OCI-LY1 (cell line): ENCODE data around the gene SPHK2.

Source experiments
- H2AFZ ChIP-seq: fragments of 200-600 bp; sonication (generic), shearing (Covaris generic); 2 replicates; pipeline ENCODE4 v1.6.0; 2014; ENCODE audit warnings: antibody characterized with exemption, mild to moderate bottlenecking, low read length
- H3F3A ChIP-seq: fragments of 200-600 bp; sonication (generic), shearing (Covaris generic); 2 replicates; pipeline ENCODE4 v1.6.0; 2014; ENCODE audit warnings: mild to moderate bottlenecking, antibody characterized with exemption, low read length, moderate library complexity; ENCODE audit not compliant: insufficient read depth
- H3K27ac ChIP-seq: fragments of 200-600 bp; sonication (generic); 2 replicates; pipeline ENCODE4 v1.5.1; 2014; ENCODE audit warnings: low read length, mixed run types, mild to moderate bottlenecking, low read depth; ENCODE audit not compliant: poor library complexity, severe bottlenecking
- H3K27me3 ChIP-seq: fragments of 200-600 bp; sonication (generic); 2 replicates; pipeline ENCODE4 v1.6.0; 2014; ENCODE audit warnings: antibody characterized with exemption, mild to moderate bottlenecking, low read length, moderate library complexity; ENCODE audit not compliant: insufficient read depth
- H3K36me3 ChIP-seq: fragments of 200-600 bp; sonication (generic); 2 replicates; pipeline ENCODE4 v1.6.1; 2014; ENCODE audit warnings: mild to moderate bottlenecking, antibody characterized with exemption, low read length, moderate library complexity, mixed read lengths; ENCODE audit not compliant: insufficient read depth
- H3K4me1 ChIP-seq: fragments of 200-600 bp; sonication (generic); 2 replicates; pipeline ENCODE4 v1.5.1; 2014; ENCODE audit warnings: mild to moderate bottlenecking, low read length, moderate library complexity; ENCODE audit not compliant: insufficient read depth, severe bottlenecking
- H3K4me2 ChIP-seq: fragments of 200-600 bp; sonication (generic), shearing (Covaris generic); 2 replicates; pipeline ENCODE4 v1.6.1; 2014; ENCODE audit warnings: low read length
- H3K4me3 ChIP-seq: fragments of 200-600 bp; sonication (generic); 2 replicates; pipeline ENCODE4 v1.5.1; 2014; ENCODE audit warnings: low read length, low read depth, mild to moderate bottlenecking, mixed read lengths; ENCODE audit not compliant: poor library complexity, severe bottlenecking
- H3K79me2 ChIP-seq: fragments of 200-600 bp; shearing (Covaris generic); 2 replicates; pipeline ENCODE4 v1.6.1; 2016; ENCODE audit warnings: mixed run types, low read length, mixed read lengths; ENCODE audit not compliant: insufficient read depth
- H3K9ac ChIP-seq: fragments of 200-600 bp; sonication (generic), shearing (Covaris generic); 2 replicates; pipeline ENCODE4 v1.6.1; 2014; ENCODE audit warnings: mild to moderate bottlenecking, low read length, mixed read lengths
- H3K9me2 ChIP-seq: fragments of 200-600 bp; sonication (generic), shearing (Covaris generic); 2 replicates; pipeline ENCODE4 v1.6.1; 2014; ENCODE audit warnings: low read depth, mild to moderate bottlenecking, low read length, mixed read lengths
- H3K9me3 ChIP-seq: fragments of 200-600 bp; shearing (Covaris generic); 2 replicates; pipeline ENCODE4 v1.6.1; 2014; ENCODE audit warnings: low read length, mixed read lengths
- H4K20me1 ChIP-seq: fragments of 200-600 bp; sonication (generic), shearing (Covaris generic); 2 replicates; pipeline ENCODE4 v1.6.0; 2016; ENCODE audit warnings: mild to moderate bottlenecking, low read length; ENCODE audit not compliant: insufficient read depth
- EZH2 ChIP-seq: fragments of 200-600 bp; sonication (generic), shearing (Covaris generic); IDR thresholded peaks from 2 replicates; pipeline ENCODE4 v1.8.0; 2017; ENCODE audit warnings: borderline replicate concordance, mixed run types, mild to moderate bottlenecking, antibody characterized with exemption, low read length, moderate library complexity, mixed read lengths
- TF ChIP-seq, protein P1 (sequence below): fragments of 200-600 bp; sonication (generic), shearing (Covaris generic); IDR thresholded peaks from 2 replicates; pipeline ENCODE4 v1.5.1; 2017; ENCODE audit warnings: mild to moderate bottlenecking, antibody characterized with exemption, low read length, moderate library complexity, mixed read lengths

The SPHK2 gene

GRCh38 chr19:48639483-48640375 is 20.4 kb downstream of the SPHK2 start:
- Histone ChIP-seq H3F3A (0 out of 2 replicates have a peak, but pooled peaks cover 4% of the 10 kb centered on the region), H2AFZ (no peak overlapping the region), H3K27me3 (no peaks in the 10 kb centered on the region), H3K4me1 (peaks cover 32% of the 10 kb centered on the region), H3K9ac (no peak overlapping the region), H3K4me2 (no peak overlapping the region), H3K9me3 (no peaks in the 10 kb centered on the region), H3K36me3 (no peaks in the 10 kb centered on the region), H3K9me2 (no peaks in the 10 kb centered on the region), H3K27ac (no peak overlapping the region), H4K20me1 (no peaks in the 10 kb centered on the region), H3K4me3 (no peak overlapping the region), H3K79me2 (no peaks in the 10 kb centered on the region)
- no peak for TF ChIP-seq EZH2
- TF ChIP-seq, protein P1, sequence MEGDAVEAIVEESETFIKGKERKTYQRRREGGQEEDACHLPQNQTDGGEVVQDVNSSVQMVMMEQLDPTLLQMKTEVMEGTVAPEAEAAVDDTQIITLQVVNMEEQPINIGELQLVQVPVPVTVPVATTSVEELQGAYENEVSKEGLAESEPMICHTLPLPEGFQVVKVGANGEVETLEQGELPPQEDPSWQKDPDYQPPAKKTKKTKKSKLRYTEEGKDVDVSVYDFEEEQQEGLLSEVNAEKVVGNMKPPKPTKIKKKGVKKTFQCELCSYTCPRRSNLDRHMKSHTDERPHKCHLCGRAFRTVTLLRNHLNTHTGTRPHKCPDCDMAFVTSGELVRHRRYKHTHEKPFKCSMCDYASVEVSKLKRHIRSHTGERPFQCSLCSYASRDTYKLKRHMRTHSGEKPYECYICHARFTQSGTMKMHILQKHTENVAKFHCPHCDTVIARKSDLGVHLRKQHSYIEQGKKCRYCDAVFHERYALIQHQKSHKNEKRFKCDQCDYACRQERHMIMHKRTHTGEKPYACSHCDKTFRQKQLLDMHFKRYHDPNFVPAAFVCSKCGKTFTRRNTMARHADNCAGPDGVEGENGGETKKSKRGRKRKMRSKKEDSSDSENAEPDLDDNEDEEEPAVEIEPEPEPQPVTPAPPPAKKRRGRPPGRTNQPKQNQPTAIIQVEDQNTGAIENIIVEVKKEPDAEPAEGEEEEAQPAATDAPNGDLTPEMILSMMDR: no peak

DNA sequence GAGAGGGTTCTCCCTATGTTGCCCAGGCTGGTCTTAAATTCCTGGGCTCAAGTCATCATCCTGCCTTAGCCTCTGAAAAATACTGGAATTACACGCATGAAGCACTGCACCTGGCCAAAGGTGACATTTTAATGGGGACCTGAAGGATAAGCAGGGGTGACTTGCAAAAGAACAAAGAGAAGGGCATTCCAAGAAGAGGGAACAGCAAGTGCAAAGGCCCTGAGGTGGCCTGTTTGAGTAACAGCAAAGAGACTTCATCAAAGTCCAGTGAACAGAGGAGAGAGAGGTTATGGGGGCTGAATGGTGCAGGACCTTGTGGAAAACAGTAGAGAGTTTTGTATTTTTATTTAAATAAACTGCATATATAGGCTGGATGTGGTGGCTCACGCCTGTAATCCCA is 22.5 kb downstream of the SPHK2 start:
- no peaks in the 10 kb centered on the region for H4K20me1 ChIP-seq
- H3F3A ChIP-seq: no peaks in the 10 kb centered on the region
- no peak overlapping the region for H3K4me3 ChIP-seq
- H3K9me2 ChIP-seq: no peaks in the 10 kb centered on the region
- TF ChIP-seq, protein P1: no peak
- no peak for TF ChIP-seq EZH2
- no peaks in the 10 kb centered on the region for H3K27me3 ChIP-seq
- H3K9ac ChIP-seq: no peak overlapping the region
- no peak overlapping the region for H2AFZ ChIP-seq
- no peaks in the 10 kb centered on the region for H3K36me3 ChIP-seq
- no peak overlapping the region for H3K27ac ChIP-seq
- H3K4me1 ChIP-seq: peaks cover 22% of the 10 kb centered on the region
- H3K79me2 ChIP-seq: no peaks in the 10 kb centered on the region
- H3K4me2 ChIP-seq: no peak overlapping the region
- H3K9me3 ChIP-seq: no peaks in the 10 kb centered on the region

DNA sequence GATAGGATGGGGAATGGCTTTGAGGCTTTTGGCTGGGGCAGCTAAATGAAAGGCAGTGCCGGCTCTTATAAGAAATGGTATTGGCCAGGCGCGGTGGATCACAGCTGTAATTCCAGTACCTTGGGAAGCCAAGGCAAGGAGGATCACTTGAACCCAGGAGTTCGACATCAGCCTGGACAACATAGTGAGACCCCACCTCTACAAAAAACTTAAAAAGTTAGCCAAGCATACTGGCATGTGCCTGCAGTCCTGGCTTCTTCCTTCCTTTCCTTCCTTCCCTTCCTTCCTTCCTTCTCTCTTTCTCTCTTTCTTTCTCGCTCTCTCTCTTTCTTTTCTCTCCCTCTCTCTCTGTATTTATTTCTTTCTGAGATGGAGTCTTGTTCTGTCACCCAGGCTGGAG is 23.6 kb downstream of the SPHK2 start:
- Histone ChIP-seq H3K9me3 (no peaks in the 10 kb centered on the region), H2AFZ (no peak overlapping the region), H3K27me3 (no peaks in the 10 kb centered on the region), H3K4me3 (no peak overlapping the region), H3K79me2 (no peaks in the 10 kb centered on the region), H3K9me2 (no peaks in the 10 kb centered on the region), H3K4me2 (no peak overlapping the region), H3K27ac (no peak overlapping the region), H3F3A (no peaks in the 10 kb centered on the region), H3K36me3 (no peaks in the 10 kb centered on the region), H3K4me1 (peaks cover 18% of the 10 kb centered on the region), H4K20me1 (no peaks in the 10 kb centered on the region), H3K9ac (no peak overlapping the region)
- TF ChIP-seq, protein P1: no peak
- no peak for TF ChIP-seq EZH2
